ENCODE results near the gene GLI3. TPM values are rescaled to one million over a fixed set of nuclear protein-coding genes. Genes with fewer than 3 reads are reported as not detected.

The GLI3 gene
- total and polyA plus RNA-seq, 10 of the 15 experiments (the other 5 are each of a cell fraction or from before 2014, with no cell fraction given) = 0.01 TPM; not detected in 8

DNA sequence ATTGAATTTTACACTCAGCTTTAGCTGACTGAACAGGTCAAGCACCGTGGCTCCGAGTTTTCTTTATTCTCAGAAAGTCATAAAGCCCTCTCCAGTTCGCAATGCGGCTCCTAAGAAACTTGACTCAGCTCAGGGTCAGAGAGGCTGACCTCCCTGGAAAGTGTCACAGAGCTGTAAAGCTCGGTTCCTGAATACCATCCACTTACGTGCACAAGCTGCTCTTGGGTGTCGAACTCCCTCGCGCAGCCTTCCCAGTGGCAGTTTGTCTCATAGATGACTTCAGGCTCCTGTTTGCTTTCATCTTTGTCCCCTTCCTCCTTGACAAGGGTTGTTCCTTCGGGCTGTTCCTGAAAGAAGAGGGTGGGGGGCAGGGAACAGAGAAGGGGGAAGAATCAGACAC lies 213.7 kb downstream of the GLI3 start:
- POLR2A ChIA-PET = no interaction called here
- no peak for FAIRE-seq

DNA sequence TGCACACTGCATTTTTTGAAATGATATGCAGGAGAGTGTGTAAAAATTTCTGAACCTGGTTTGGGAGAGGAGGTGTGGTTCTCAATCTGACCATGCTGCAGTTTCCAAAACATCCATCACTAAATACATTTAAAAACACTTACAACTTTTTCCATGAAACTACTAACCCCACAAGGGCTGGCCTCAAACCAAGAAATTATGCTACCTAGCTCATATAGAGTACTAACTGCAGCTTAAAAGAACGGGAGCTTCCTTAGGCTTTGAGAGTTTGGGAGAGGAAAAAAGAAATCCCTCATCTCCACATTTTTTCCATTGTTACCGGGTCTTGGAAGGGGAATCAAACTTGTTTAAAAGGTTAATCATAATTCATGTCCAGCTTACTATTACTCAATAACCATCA lies 214.2 kb downstream of the GLI3 start:
- BruUV-seq (replicated peaks) = no TSS peak
- no peak for FAIRE-seq
- WGBS (ENCODE audit: insufficient coverage, insufficient replicate concordance, low lambda C conversion rate, missing lambda C conversion rate) = 46% methylated on average over 2 of the region's 2 CpGs
- H4K20me1 ChIP-seq (ENCODE audit: control insufficient read depth, insufficient read depth) = no peaks in the 10 kb centered on the region
- ChIA-PET CTCF (interaction anchor here (1.0 to 1.7 kb wide), 3 partner anchors 44 to 80 kb away, joined by 3 read pairs; no protein-coding TSS in a partner anchor), POLR2A (no interaction called here), SMC1A (ENCODE audit: uncharacterized antibody, unreplicated experiment) (interaction anchor here (1.4 kb wide), 1 partner anchor 15 kb away, joined by 4 read pairs; no protein-coding TSS in a partner anchor), RAD21 (ENCODE audit: unreplicated experiment) (no interaction called here)
- no peak overlapping the region for H3K27ac ChIP-seq (ENCODE audit: control insufficient read depth, insufficient read depth)
- no peak for DNase-seq (ENCODE audit: low read depth, low spot score)
- in situ Hi-C loops (cut with MboI) = no loop called here
- no peaks in the 10 kb centered on the region for H3K36me3 ChIP-seq (ENCODE audit: control insufficient read depth in 2 of 2, insufficient read depth in 2 of 2, low read length in 1 of 2)
- H3K4me1 ChIP-seq (ENCODE audit: control insufficient read depth, insufficient read depth, low read length) = no peaks in the 10 kb centered on the region
- no peak overlapping the region for H3K4me3 ChIP-seq
- H3K27me3 ChIP-seq (replicated peaks in 1 of 2; ENCODE audit: control insufficient read depth in 2 of 2, insufficient read depth in 2 of 2, low read length in 1 of 2) = no peaks in the 10 kb centered on the region; a peak in 2 of 4 replicates
- no peak for ATAC-seq
- H2AFZ ChIP-seq (ENCODE audit: control insufficient read depth, low read depth, low read length) = no peak overlapping the region
- H3K4me2 ChIP-seq (ENCODE audit: control insufficient read depth, insufficient read depth) = no peak overlapping the region
- no peak overlapping the region for H3K9ac ChIP-seq (ENCODE audit: control insufficient read depth, insufficient read depth, low read length)
- H3K9me3 ChIP-seq (replicated peaks; ENCODE audit: control insufficient read depth, insufficient read depth, low read length) = no peaks in the 10 kb centered on the region
- H3K79me2 ChIP-seq (ENCODE audit: control insufficient read depth, insufficient read depth, low read length) = no peaks in the 10 kb centered on the region
- intact Hi-C loops (cut with micrococcal nuclease; ENCODE audit: unreplicated experiment) = no loop called here
- TF ChIP-seq ZNF622 (IDR thresholded peaks at IDR 0.05) (no peak), CHD2 (IDR thresholded peaks at IDR 0.05; ENCODE audit: borderline replicate concordance, low read depth, low read length) (no peak), HCFC1 (IDR thresholded peaks at IDR 0.05; ENCODE audit: low read length) (no peak), NFYA (IDR thresholded peaks at IDR 0.05; ENCODE audit: borderline replicate concordance, low read depth, low read length) (no peak), POLR2AphosphoS5 (IDR thresholded peaks at IDR 0.05; ENCODE audit: low read length) (no peak), NR2C2 (IDR thresholded peaks at IDR 0.05; ENCODE audit: borderline replicate concordance, control insufficient read depth, insufficient read length, low read depth) (no peak)
- TF ChIP-seq, protein P1, sequence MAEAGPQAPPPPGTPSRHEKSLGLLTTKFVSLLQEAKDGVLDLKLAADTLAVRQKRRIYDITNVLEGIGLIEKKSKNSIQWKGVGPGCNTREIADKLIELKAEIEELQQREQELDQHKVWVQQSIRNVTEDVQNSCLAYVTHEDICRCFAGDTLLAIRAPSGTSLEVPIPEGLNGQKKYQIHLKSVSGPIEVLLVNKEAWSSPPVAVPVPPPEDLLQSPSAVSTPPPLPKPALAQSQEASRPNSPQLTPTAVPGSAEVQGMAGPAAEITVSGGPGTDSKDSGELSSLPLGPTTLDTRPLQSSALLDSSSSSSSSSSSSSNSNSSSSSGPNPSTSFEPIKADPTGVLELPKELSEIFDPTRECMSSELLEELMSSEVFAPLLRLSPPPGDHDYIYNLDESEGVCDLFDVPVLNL (IDR thresholded peaks at IDR 0.05; ENCODE audit: low read depth, low read length) = no peak
- TF ChIP-seq, protein P2, sequence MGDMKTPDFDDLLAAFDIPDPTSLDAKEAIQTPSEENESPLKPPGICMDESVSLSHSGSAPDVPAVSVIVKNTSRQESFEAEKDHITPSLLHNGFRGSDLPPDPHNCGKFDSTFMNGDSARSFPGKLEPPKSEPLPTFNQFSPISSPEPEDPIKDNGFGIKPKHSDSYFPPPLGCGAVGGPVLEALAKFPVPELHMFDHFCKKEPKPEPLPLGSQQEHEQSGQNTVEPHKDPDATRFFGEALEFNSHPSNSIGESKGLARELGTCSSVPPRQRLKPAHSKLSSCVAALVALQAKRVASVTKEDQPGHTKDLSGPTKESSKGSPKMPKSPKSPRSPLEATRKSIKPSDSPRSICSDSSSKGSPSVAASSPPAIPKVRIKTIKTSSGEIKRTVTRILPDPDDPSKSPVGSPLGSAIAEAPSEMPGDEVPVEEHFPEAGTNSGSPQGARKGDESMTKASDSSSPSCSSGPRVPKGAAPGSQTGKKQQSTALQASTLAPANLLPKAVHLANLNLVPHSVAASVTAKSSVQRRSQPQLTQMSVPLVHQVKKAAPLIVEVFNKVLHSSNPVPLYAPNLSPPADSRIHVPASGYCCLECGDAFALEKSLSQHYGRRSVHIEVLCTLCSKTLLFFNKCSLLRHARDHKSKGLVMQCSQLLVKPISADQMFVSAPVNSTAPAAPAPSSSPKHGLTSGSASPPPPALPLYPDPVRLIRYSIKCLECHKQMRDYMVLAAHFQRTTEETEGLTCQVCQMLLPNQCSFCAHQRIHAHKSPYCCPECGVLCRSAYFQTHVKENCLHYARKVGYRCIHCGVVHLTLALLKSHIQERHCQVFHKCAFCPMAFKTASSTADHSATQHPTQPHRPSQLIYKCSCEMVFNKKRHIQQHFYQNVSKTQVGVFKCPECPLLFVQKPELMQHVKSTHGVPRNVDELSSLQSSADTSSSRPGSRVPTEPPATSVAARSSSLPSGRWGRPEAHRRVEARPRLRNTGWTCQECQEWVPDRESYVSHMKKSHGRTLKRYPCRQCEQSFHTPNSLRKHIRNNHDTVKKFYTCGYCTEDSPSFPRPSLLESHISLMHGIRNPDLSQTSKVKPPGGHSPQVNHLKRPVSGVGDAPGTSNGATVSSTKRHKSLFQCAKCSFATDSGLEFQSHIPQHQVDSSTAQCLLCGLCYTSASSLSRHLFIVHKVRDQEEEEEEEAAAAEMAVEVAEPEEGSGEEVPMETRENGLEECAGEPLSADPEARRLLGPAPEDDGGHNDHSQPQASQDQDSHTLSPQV (IDR thresholded peaks at IDR 0.05) = no peak

More for the DNA sequence above, 213.7 kb downstream of the GLI3 start:
- ChIA-PET SMC1A (ENCODE audit: uncharacterized antibody, unreplicated experiment) (interaction anchor here (1.4 kb wide), 1 partner anchor 15 kb away, joined by 4 read pairs; no protein-coding TSS in a partner anchor), RAD21 (ENCODE audit: unreplicated experiment) (no interaction called here), CTCF (interaction anchor here (1.0 to 1.7 kb wide), 3 partner anchors 44 to 80 kb away, joined by 3 read pairs; no protein-coding TSS in a partner anchor)
- Histone ChIP-seq H3K9ac (ENCODE audit: control insufficient read depth, insufficient read depth, low read length) (no peak overlapping the region), H2AFZ (ENCODE audit: control insufficient read depth, low read depth, low read length) (no peak overlapping the region), H3K4me1 (ENCODE audit: control insufficient read depth, insufficient read depth, low read length) (no peaks in the 10 kb centered on the region), H3K4me3 (no peak overlapping the region), H3K27ac (ENCODE audit: control insufficient read depth, insufficient read depth) (no peak overlapping the region), H3K79me2 (ENCODE audit: control insufficient read depth, insufficient read depth, low read length) (no peaks in the 10 kb centered on the region), H3K27me3 (replicated peaks in 1 of 2; ENCODE audit: control insufficient read depth in 2 of 2, insufficient read depth in 2 of 2, low read length in 1 of 2) (no peaks in the 10 kb centered on the region; a peak in 2 of 4 replicates), H3K36me3 (ENCODE audit: control insufficient read depth in 2 of 2, insufficient read depth in 2 of 2, low read length in 1 of 2) (no peaks in the 10 kb centered on the region), H4K20me1 (ENCODE audit: control insufficient read depth, insufficient read depth) (no peaks in the 10 kb centered on the region), H3K9me3 (replicated peaks; ENCODE audit: control insufficient read depth, insufficient read depth, low read length) (no peaks in the 10 kb centered on the region), H3K4me2 (ENCODE audit: control insufficient read depth, insufficient read depth) (no peak overlapping the region)
- DNase-seq (ENCODE audit: low read depth, low spot score) (no peak), ATAC-seq (no peak)
- 43% methylated on average over 10 of the region's 10 CpGs for WGBS (ENCODE audit: insufficient coverage, insufficient replicate concordance, low lambda C conversion rate, missing lambda C conversion rate)
- in situ Hi-C loops (cut with MboI) (no loop called here), intact Hi-C loops (cut with micrococcal nuclease; ENCODE audit: unreplicated experiment) (no loop called here)
- TF ChIP-seq NFIC (IDR thresholded peaks at IDR 0.05; ENCODE audit: low read depth, low read length) (no peak), BCL11A (IDR thresholded peaks at IDR 0.05; ENCODE audit: low read depth, low read length) (no peak), RBBP5 (conservative IDR thresholded peaks at IDR 0.05) (no peak), YBX1 (IDR thresholded peaks at IDR 0.05) (no peak), TCF12 (IDR thresholded peaks at IDR 0.05; ENCODE audit: low read depth, low read length) (no peak), NFXL1 (IDR thresholded peaks at IDR 0.05; ENCODE audit: borderline replicate concordance) (no peak), HDAC2 (IDR thresholded peaks at IDR 0.05) (no peak), CHD4 (IDR thresholded peaks at IDR 0.05) (no peak), RFX5 (IDR thresholded peaks at IDR 0.05; ENCODE audit: low read depth, low read length) (no peak), POLR2AphosphoS2 (IDR thresholded peaks at IDR 0.05; ENCODE audit: low read depth, low read length) (no peak), CBX3 (IDR thresholded peaks at IDR 0.05; ENCODE audit: borderline replicate concordance, low read depth) (no peak), PAX5 (IDR thresholded peaks at IDR 0.05; ENCODE audit: borderline replicate concordance, low read depth, low read length) (no peak), SMAD1 (IDR thresholded peaks at IDR 0.05; ENCODE audit: low read depth, partially characterized antibody) (no peak), ZNF217 (IDR thresholded peaks at IDR 0.05) (no peak), SUPT20H (IDR thresholded peaks at IDR 0.05; ENCODE audit: borderline replicate concordance, control insufficient read depth, low read depth, low read length) (no peak), YY1 (IDR thresholded peaks at IDR 0.05; ENCODE audit: low read depth, low read length) (no peak)
- BruUV-seq (replicated peaks) = no TSS peak

All from GM12878 (cell line).